HepG2 (cell line): ENCODE data around the gene RNF114. TPM values are rescaled to one million over a fixed set of nuclear protein-coding genes. Genes with fewer than 3 reads are reported as not detected.

ENCODE experiments used
- ATAC-seq: fragments of 200-7000 bp; cut with Tn5 transposase; 3 replicates; pipeline ENCODE4 v1.9.1; 2020; ENCODE audit warnings: mild to moderate bottlenecking, moderate library complexity
- BruUV-seq: library from RNA; stranded (reverse); fragments of 400-500 nt; replicated peaks from 2 replicates; lab custom pipeline; 2021; lab: Mats Ljungman, UMichigan
- CTCF ChIA-PET: fragments of 300-600 bp; formaldehyde crosslinking; extraction: SDS; loops from one replicate; lab custom pipeline; 2021; ENCODE audit warnings: low total read pairs, inconsistent platforms, low intra/inter-chr PET ratio; lab: Yijun Ruan, JAX
- POLR2A ChIA-PET: fragments of 350-600 bp; sonication (Branson Sonifier 250); formaldehyde crosslinking; loops from one replicate; lab custom pipeline; 2020; ENCODE audit warnings: antibody characterized with exemption, inconsistent platforms; lab: Yijun Ruan, JAX
- DNase-seq: peaks from one replicate; pipeline ENCODE4 v3.0.0-alpha.2; 2015; ENCODE audit warnings: low spot score
- FAIRE-seq: peaks from 3 replicates; lab custom pipeline; 2011; peaks lifted over from hg19 to GRCh38; lab: Jason Lieb, UNC
- H2AFZ ChIP-seq: one replicate; pipeline ENCODE4 v1.6.1; 2011; ENCODE audit warnings: low read length, inconsistent platforms
- H3K27ac ChIP-seq: fragments of 300-600 bp; 3 replicates; pipeline ENCODE4 v1.8.0; 2011; ENCODE audit warnings: mixed run types, mild to moderate bottlenecking, mixed read lengths, low read length, inconsistent platforms; ENCODE audit not compliant: insufficient read depth; ENCODE audit errors: extremely low read length
- H3K27me3 ChIP-seq, 2 experiments: fragments of 200-600 bp in 1 of 2; 2 replicates in 1 of 2; 3 replicates in 1 of 2; pipeline versions ENCODE4 v1.6.0 to v1.8.0; 2011; ENCODE audit warnings: low read length in 2 of 2, mild to moderate bottlenecking in 2 of 2, moderate library complexity in 2 of 2, inconsistent platforms in 1 of 2; ENCODE audit not compliant: insufficient read depth in 2 of 2, control insufficient read depth in 1 of 2
- H3K36me3 ChIP-seq, 2 experiments: fragments of 200-600 bp in 1 of 2; replicated peaks in 1 of 2; 2 replicates in 1 of 2; 3 replicates in 1 of 2; pipeline versions ENCODE4 v1.5.1 to v1.8.0; 2011; ENCODE audit warnings: low read length in 2 of 2, inconsistent platforms in 1 of 2; ENCODE audit not compliant: insufficient read depth in 2 of 2, control insufficient read depth in 1 of 2
- H3K4me1 ChIP-seq: 2 replicates; pipeline ENCODE4 v1.5.1; 2012; ENCODE audit warnings: low read length, inconsistent platforms; ENCODE audit not compliant: insufficient read depth
- H3K4me2 ChIP-seq: 2 replicates; pipeline ENCODE4 v1.6.0; 2011; ENCODE audit warnings: low read depth, low read length, inconsistent platforms
- H3K4me3 ChIP-seq, 3 experiments: fragments of 200-600 bp in 1 of 3; sonication (generic), shearing (Covaris generic) in 1 of 3; replicated peaks in 1 of 3; 2 replicates each; pipeline ENCODE4 v1.5.1; 2011 to 2016; ENCODE audit warnings: low read length in 3 of 3, inconsistent platforms in 2 of 3, low read depth in 2 of 3, mild to moderate bottlenecking in 2 of 3, control low read depth in 1 of 3, mixed read lengths in 1 of 3; ENCODE audit not compliant: insufficient read depth in 1 of 3
- H3K79me2 ChIP-seq: one replicate; pipeline ENCODE4 v1.6.1; 2011; ENCODE audit warnings: low read length, inconsistent platforms; ENCODE audit not compliant: insufficient read depth
- H3K9ac ChIP-seq: 2 replicates; pipeline ENCODE4 v1.6.0; 2011; ENCODE audit warnings: mild to moderate bottlenecking, low read depth, low read length, inconsistent platforms; ENCODE audit not compliant: insufficient read depth
- H3K9me3 ChIP-seq: 2 replicates; pipeline ENCODE4 v1.5.1; 2012; ENCODE audit warnings: mild to moderate bottlenecking, low read length
- H4K20me1 ChIP-seq: 2 replicates; pipeline ENCODE4 v1.6.0; 2011; ENCODE audit warnings: inconsistent platforms, mild to moderate bottlenecking, low read length, moderate library complexity; ENCODE audit not compliant: insufficient read depth
- HDAC2 ChIP-seq: sonication (generic); formaldehyde crosslinking; IDR thresholded peaks from 2 replicates; pipeline ENCODE4 v1.4.0; 2020; ENCODE audit warnings: missing genetic modification reagents
- HIVEP1 ChIP-seq: sonication (generic); formaldehyde crosslinking; IDR thresholded peaks from 2 replicates; pipeline ENCODE4 v1.4.0; 2020; ENCODE audit warnings: mild to moderate bottlenecking, missing genetic modification reagents
- MIER2 ChIP-seq: IDR thresholded peaks from 2 replicates; pipeline ENCODE4 v1.6.1; 2016; ENCODE audit warnings: missing biosample characterization, missing genetic modification reagents
- MXD1 ChIP-seq: sonication (generic); formaldehyde crosslinking; IDR thresholded peaks from 2 replicates; pipeline ENCODE4 v1.4.0; 2020; ENCODE audit warnings: mild to moderate bottlenecking, missing genetic modification reagents
- SIN3B ChIP-seq: fragments of 150-350 bp; IDR thresholded peaks from 2 replicates; pipeline ENCODE4 v1.6.1; 2014; ENCODE audit warnings: low read length
- ZBTB14 ChIP-seq: sonication (generic); formaldehyde crosslinking; IDR thresholded peaks from 2 replicates; pipeline ENCODE4 v1.4.0; 2020; ENCODE audit warnings: missing genetic modification reagents
- ZNF18 ChIP-seq: sonication (generic); formaldehyde crosslinking; IDR thresholded peaks from 2 replicates; pipeline ENCODE4 v1.8.0; 2022; ENCODE audit warnings: mild to moderate bottlenecking, missing genetic modification reagents; ENCODE audit not compliant: insufficient replicate concordance
- ZNF326 ChIP-seq: sonication (generic); formaldehyde crosslinking; IDR thresholded peaks from 2 replicates; pipeline ENCODE4 v1.4.0; 2020; ENCODE audit warnings: missing genetic modification reagents, borderline replicate concordance
- ZNF432 ChIP-seq: sonication (generic); formaldehyde crosslinking; IDR thresholded peaks from 2 replicates; pipeline ENCODE4 v1.5.0; 2020; ENCODE audit warnings: missing genetic modification reagents, mild to moderate bottlenecking, borderline replicate concordance
- ZNF512B ChIP-seq: sonication (generic); formaldehyde crosslinking; IDR thresholded peaks from 2 replicates; pipeline ENCODE4 v1.5.1; 2020; ENCODE audit warnings: missing genetic modification reagents, mild to moderate bottlenecking, borderline replicate concordance
- ZNF574 ChIP-seq: sonication (generic); formaldehyde crosslinking; IDR thresholded peaks from 2 replicates; pipeline ENCODE4 v1.4.0; 2020; ENCODE audit warnings: missing genetic modification reagents
- ZNF577 ChIP-seq: sonication (generic); formaldehyde crosslinking; IDR thresholded peaks from 2 replicates; pipeline ENCODE4 v1.4.0; 2020; ENCODE audit warnings: mild to moderate bottlenecking, low read depth, missing genetic modification reagents, borderline replicate concordance
- ZNF816 ChIP-seq: sonication (generic); formaldehyde crosslinking; IDR thresholded peaks from 2 replicates; pipeline ENCODE4 v1.8.0; 2022; ENCODE audit warnings: missing genetic modification reagents, mild to moderate bottlenecking, borderline replicate concordance
- ZZZ3 ChIP-seq: sonication (generic); formaldehyde crosslinking; IDR thresholded peaks from 2 replicates; pipeline ENCODE4 v1.4.0; 2020; ENCODE audit warnings: missing genetic modification reagents, mild to moderate bottlenecking, borderline replicate concordance
- WGBS: methylation state at CpG from one replicate; pipeline ENCODE4 v1.1.6; 2017; ENCODE audit warnings: low lambda C conversion rate; 5-methylcytosine and 5-hydroxymethylcytosine counted together
- in situ Hi-C: cut with HindIII; loops from 2 replicates; pipeline ENCODE4 v1.10.0; 2017; ENCODE audit warnings: low pct_unique_long_range_greater_than_20kb; ENCODE audit not compliant: extremely low pct_ligation_motif_present
- intact Hi-C: fragments of 100-400 bp; cut with micrococcal nuclease; formaldehyde crosslinking; loops from one replicate; pipeline ENCODE4 v1.10.0; 2022; ENCODE audit not compliant: unreplicated experiment
- polyA plus RNA-seq, 8 experiments: library from polyadenylated mRNA; depleted of rRNA in 3 of 8; stranded (reverse) in 7 of 8; unstranded in 1 of 8; fragments of >200 nt; fragmentation: Illumina TruSeq in 4 of 8; extraction: Trizol in 4 of 8; gene quantifications; 2 replicates each; pipeline versions ENCODE4 v1.2.1 to v1.2.3, GENCODE V29; 2011 to 2016; ENCODE audit warnings: low read depth in 4 of 8, missing spikeins in 1 of 8, mixed read lengths in 1 of 8; ENCODE audit not compliant: insufficient read depth in 1 of 8
- total RNA-seq, 5 experiments: library from RNA; depleted of rRNA; stranded (reverse); fragments of >200 nt; fragmentation: Illumina TruSeq; extraction: Trizol; gene quantifications; 2 replicates each; pipeline ENCODE4 v1.2.3, GENCODE V29; 2016; ENCODE audit warnings: low read depth in 1 of 5

The RNF114 gene
- total and polyA plus RNA-seq, 2 of the 13 experiments (the other 11 are each of a cell fraction or from before 2014, with no cell fraction given): 119 to 126 TPM

GRCh38 chr20:49913399-49914047, 22.7 kb upstream of the RNF114 start:
- CTCF ChIA-PET: no interaction called here
- H3K27ac ChIP-seq: no peak overlapping the region
- H4K20me1 ChIP-seq: no peaks in the 10 kb centered on the region
- H3K79me2 ChIP-seq: peaks cover 61% of the 10 kb centered on the region
- DNase-seq (no peak), FAIRE-seq (no peak), ATAC-seq (no peak)
- intact Hi-C loops: loop anchor here (2.0 kb wide), 1 partner anchor 15 kb away; no protein-coding TSS in a partner anchor
- peak overlapping the region; percentile 92 for H3K9ac ChIP-seq
- H3K27me3 ChIP-seq: no peaks in the 10 kb centered on the region; a peak in 1 of 5 replicates
- no peaks in the 10 kb centered on the region for H3K9me3 ChIP-seq
- peaks cover 74% of the 10 kb centered on the region for H3K4me1 ChIP-seq
- peak overlapping the region; percentile 98 for H3K4me2 ChIP-seq
- 83% methylated on average over 16 of the region's 16 CpGs for WGBS
- no peak overlapping the region for H2AFZ ChIP-seq
- no TSS peak for BruUV-seq
- peaks cover 11 to 18% of the 10 kb centered on the region in 2 experiments for H3K36me3 ChIP-seq
- POLR2A ChIA-PET: interaction anchor here (0.6 to 1.4 kb wide), 5 partner anchors 10 to 626 kb away, joined by 3 to 9 read pairs (median 3); partner anchors contain the start of gene RNF114
- H3K4me3 ChIP-seq: peak overlapping the region; percentile 74 to 91 (median 90)
- in situ Hi-C loops: no loop called here
- no peak for TF ChIP-seq ZNF326 (CRISPR knock-in tag)
- no peak for TF ChIP-seq SIN3B
- peak; percentile 9; the same call in 1 of the 2 replicates for TF ChIP-seq ZNF574 (CRISPR knock-in tag)
- no peak for TF ChIP-seq ZNF432 (CRISPR knock-in tag)
- TF ChIP-seq ZNF18 (CRISPR knock-in tag): no peak
- TF ChIP-seq ZZZ3 (CRISPR knock-in tag): no peak
- no peak for TF ChIP-seq HDAC2 (CRISPR knock-in tag)
- TF ChIP-seq ZNF512B (CRISPR knock-in tag): no peak
- 0 out of 2 replicates have a peak, but pooled peaks have one; percentile 17 for TF ChIP-seq MIER2
- TF ChIP-seq ZNF816 (CRISPR knock-in tag): no peak
- no peak for TF ChIP-seq HIVEP1 (CRISPR knock-in tag)
- no peak for TF ChIP-seq ZNF577 (CRISPR knock-in tag)
- TF ChIP-seq MXD1: no peak
- TF ChIP-seq ZBTB14 (CRISPR knock-in tag): no peak
